ENCODE results near the gene RYR1.

GRCh38 chr19:38542040-38542439, 108.5 kb downstream of the RYR1 start:
- TF ChIP-seq, protein P1, sequence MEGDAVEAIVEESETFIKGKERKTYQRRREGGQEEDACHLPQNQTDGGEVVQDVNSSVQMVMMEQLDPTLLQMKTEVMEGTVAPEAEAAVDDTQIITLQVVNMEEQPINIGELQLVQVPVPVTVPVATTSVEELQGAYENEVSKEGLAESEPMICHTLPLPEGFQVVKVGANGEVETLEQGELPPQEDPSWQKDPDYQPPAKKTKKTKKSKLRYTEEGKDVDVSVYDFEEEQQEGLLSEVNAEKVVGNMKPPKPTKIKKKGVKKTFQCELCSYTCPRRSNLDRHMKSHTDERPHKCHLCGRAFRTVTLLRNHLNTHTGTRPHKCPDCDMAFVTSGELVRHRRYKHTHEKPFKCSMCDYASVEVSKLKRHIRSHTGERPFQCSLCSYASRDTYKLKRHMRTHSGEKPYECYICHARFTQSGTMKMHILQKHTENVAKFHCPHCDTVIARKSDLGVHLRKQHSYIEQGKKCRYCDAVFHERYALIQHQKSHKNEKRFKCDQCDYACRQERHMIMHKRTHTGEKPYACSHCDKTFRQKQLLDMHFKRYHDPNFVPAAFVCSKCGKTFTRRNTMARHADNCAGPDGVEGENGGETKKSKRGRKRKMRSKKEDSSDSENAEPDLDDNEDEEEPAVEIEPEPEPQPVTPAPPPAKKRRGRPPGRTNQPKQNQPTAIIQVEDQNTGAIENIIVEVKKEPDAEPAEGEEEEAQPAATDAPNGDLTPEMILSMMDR (IDR thresholded peaks at IDR 0.05; ENCODE audit: low read depth, low read length, poor library complexity, severe bottlenecking) = no peak
- TF ChIP-seq EZH2phosphoT487 (IDR thresholded peaks at IDR 0.05; ENCODE audit: borderline replicate concordance, low read length) = no peak
